Memory B cell (primary cell): Measurements from ENCODE around the gene GLG1.
"Not testable (repeated sequence)": the region's sequence is repeated elsewhere in the genome, so short reads cannot be mapped to it uniquely, and the experiment has no call there.

Experiments
- ATAC-seq: fragments of 150-1000 bp; cut with Tn5 transposase; 2 replicates; pipeline ENCODE4 v1.10.0; 2021; ENCODE audit warnings: low read depth, mild to moderate bottlenecking, moderate library complexity
- DNase-seq, 2 donors: peaks; one replicate each; pipeline ENCODE4 v3.0.0; 2022; ENCODE audit warnings: low spot score in 2 of 2
- H3K27ac Mint-ChIP-seq: one replicate; pipeline ENCODE4 v1.8.0; 2022; ENCODE audit warnings: mild to moderate bottlenecking, moderate library complexity, mixed read lengths
- H3K27me3 Mint-ChIP-seq: one replicate; pipeline ENCODE4 v1.8.0; 2022; ENCODE audit warnings: mixed read lengths
- H3K36me3 Mint-ChIP-seq: one replicate; pipeline ENCODE4 v1.8.0; 2022; ENCODE audit warnings: mild to moderate bottlenecking, mixed read lengths
- H3K4me1 Mint-ChIP-seq: one replicate; pipeline ENCODE4 v1.8.0; 2022; ENCODE audit warnings: mixed read lengths
- H3K4me3 Mint-ChIP-seq: one replicate; pipeline ENCODE4 v1.8.0; 2022; ENCODE audit warnings: mild to moderate bottlenecking, moderate library complexity, mixed read lengths
- H3K9me3 Mint-ChIP-seq: one replicate; pipeline ENCODE4 v1.8.0; 2022; ENCODE audit warnings: mixed read lengths

The GLG1 gene

DNA sequence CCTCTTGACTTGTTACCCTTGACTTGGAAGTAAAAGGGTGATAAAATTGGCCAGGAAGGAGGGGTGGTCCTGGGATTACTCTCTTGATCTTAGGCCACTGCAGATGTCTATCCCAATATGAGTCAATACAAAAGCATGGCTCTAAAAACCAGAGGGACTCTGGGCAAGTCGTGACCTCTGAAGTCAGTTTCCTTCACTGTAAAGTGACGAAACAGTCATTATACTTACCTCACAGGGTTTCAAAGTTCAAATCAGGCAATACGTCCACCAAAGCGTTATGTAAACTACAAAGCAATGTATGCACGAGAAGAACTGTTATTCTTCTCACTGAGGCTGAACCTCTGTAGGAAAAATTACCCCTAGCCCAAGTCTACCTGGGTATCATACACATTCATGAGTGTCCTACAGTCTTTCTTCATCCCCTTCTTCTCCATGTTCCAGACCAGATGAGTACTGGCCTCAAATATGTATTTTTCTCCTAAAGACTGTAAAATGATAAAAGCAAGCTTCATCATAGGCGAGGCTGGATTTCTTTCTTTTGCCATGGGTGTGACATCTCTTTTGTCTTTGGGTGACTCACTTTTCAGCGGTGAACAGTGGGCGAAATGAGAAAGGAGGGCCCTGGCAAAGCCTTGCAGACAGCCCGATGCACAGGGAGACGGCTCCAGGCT is 151.2 kb downstream of the GLG1 start:
- Mint-ChIP-seq H3K36me3 (peaks cover 43% of the 10 kb centered on the region), H3K9me3 (no peaks in the 10 kb centered on the region), H3K27ac (no peak overlapping the region), H3K4me1 (peaks cover 16% of the 10 kb centered on the region), H3K27me3 (no peaks in the 10 kb centered on the region), H3K4me3 (no peak overlapping the region)
- DNase-seq (no peak), ATAC-seq (no peak)

- H3K27me3 Mint-ChIP-seq = no peaks in the 10 kb centered on the region
- ATAC-seq = no peak
- peaks cover 39% of the 10 kb centered on the region for H3K36me3 Mint-ChIP-seq
- no peak overlapping the region for H3K27ac Mint-ChIP-seq
- H3K4me3 Mint-ChIP-seq = no peak overlapping the region
- DNase-seq = no peak
- H3K4me1 Mint-ChIP-seq = peaks cover 16% of the 10 kb centered on the region
- no peaks in the 10 kb centered on the region for H3K9me3 Mint-ChIP-seq
Measured at GRCh38 chr16:74455213-74455612, 151.7 kb downstream of the GLG1 start.

DNA sequence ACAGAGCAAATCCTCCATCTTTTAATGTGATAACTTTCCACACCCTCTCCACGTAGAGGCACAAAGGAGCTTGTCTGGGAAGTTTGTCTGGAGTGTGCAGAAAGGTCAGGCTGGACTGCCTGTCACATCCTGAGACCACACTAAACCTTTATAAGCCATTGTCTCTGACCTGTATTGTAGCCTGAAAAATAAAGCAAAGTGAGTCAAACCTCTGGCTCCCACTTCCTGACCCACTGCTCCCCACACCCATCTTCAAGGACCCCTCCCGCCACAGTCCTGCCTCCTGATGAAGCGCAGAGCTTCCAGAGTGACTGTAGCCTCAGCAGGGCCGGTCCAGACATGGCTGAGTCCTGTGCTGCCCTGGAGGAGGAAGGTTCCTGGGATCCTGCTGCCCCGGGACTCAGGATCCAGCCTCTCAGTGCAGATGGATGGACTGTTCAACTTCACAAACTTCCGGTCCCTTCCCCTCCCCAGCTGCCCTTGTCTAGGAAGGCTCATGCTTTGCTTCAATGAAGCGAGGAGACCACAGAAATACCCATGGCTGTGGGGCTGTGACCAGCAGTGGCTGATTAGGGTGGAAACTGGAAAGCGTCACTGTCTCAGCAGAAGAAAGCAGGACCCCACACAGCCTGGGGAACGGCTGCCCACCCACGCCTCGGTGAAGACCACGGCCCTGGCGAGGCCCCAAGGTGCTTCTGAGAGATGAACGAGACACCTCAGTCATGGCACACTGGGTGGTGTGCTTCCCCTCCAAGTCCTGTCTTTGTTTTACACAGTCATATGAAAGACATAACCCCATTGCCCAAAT is 154.8 kb downstream of the GLG1 start:
- no peaks in the 10 kb centered on the region for H3K9me3 Mint-ChIP-seq
- peaks cover 27% of the 10 kb centered on the region for H3K36me3 Mint-ChIP-seq
- DNase-seq (no peak), ATAC-seq (peak; percentile 72)
- H3K4me1 Mint-ChIP-seq = peaks cover 16% of the 10 kb centered on the region
- no peaks in the 10 kb centered on the region for H3K27me3 Mint-ChIP-seq
- peak overlapping the region; percentile 2 for H3K4me3 Mint-ChIP-seq
- peak overlapping the region; percentile 80 for H3K27ac Mint-ChIP-seq

DNA sequence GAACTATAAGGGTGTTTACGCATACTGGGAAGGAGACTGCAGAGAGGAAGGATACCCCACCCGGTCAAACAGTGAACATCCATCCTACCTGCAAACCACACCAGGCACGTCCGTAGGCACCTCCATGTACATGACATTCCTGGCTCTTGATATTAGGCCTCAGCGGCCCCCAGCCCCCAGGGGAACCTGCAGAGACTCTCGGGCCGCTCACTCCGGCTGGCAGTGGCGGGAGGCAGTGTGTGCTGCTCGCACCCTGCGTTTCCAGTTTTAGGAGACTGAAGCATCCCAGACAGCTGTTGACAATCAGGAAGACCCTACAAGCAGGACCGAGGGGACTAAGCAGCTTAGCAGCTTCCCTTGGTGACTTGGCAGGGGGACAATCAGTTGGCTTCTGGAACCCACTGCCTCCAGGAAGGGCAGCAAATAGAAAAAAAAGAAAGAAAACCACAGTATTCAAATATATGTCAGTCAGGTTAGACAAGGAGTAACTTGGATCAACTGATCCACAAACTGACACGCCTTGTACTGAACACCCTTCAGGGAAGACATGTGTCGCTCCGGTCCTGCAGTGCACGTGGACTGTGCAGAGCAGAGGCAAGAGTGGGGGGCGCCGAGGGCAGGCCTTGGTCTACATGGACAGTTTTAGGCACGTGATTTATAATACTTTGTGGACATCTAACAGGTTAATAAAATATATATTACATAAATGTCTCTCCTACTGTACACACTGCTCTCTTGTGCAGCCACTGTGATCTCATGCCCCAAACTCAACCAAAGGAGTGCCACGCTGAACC is 155.8 kb downstream of the GLG1 start:
- ATAC-seq = no peak
- Mint-ChIP-seq H3K9me3 (no peaks in the 10 kb centered on the region), H3K27ac (peak overlapping the region; percentile 80), H3K36me3 (peaks cover 28% of the 10 kb centered on the region), H3K27me3 (no peaks in the 10 kb centered on the region), H3K4me3 (no peak overlapping the region), H3K4me1 (peaks cover 16% of the 10 kb centered on the region)
- DNase-seq = no peak

- H3K27me3 Mint-ChIP-seq = no peaks in the 10 kb centered on the region
- no peak for ATAC-seq
- H3K9me3 Mint-ChIP-seq = no peaks in the 10 kb centered on the region
- peaks cover 21% of the 10 kb centered on the region for H3K36me3 Mint-ChIP-seq
- H3K27ac Mint-ChIP-seq = no peak overlapping the region
- no peak overlapping the region for H3K4me3 Mint-ChIP-seq
- DNase-seq = no peak
- H3K4me1 Mint-ChIP-seq = peaks cover 16% of the 10 kb centered on the region
Measured at GRCh38 chr16:74450236-74450635, 156.7 kb downstream of the GLG1 start.

DNA sequence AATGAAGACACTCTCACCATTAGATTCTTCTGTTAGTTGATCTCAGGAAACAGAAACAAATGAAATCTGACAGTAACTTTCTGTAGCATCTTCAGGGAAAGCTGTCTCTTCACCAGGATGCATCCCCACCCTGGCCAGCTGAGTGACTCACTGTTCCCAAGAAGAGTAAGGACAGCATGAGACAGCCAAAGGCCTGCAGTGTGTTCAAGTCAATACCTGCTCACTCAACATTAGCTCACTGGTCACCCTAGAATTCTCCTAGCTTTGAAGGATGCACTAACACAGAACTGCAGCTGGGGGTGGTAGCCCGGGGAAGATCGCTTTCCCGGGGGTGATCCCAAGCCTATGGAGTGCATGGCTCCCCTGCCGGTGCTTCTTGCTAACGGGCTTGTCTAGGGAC is 157.4 kb downstream of the GLG1 start:
- ATAC-seq (no peak), DNase-seq (no peak)
- no peak overlapping the region for H3K4me3 Mint-ChIP-seq
- no peaks in the 10 kb centered on the region for H3K27me3 Mint-ChIP-seq
- H3K9me3 Mint-ChIP-seq = no peaks in the 10 kb centered on the region
- H3K27ac Mint-ChIP-seq = no peak overlapping the region
- H3K4me1 Mint-ChIP-seq = peaks cover 16% of the 10 kb centered on the region
- H3K36me3 Mint-ChIP-seq = peaks cover 18% of the 10 kb centered on the region

DNA sequence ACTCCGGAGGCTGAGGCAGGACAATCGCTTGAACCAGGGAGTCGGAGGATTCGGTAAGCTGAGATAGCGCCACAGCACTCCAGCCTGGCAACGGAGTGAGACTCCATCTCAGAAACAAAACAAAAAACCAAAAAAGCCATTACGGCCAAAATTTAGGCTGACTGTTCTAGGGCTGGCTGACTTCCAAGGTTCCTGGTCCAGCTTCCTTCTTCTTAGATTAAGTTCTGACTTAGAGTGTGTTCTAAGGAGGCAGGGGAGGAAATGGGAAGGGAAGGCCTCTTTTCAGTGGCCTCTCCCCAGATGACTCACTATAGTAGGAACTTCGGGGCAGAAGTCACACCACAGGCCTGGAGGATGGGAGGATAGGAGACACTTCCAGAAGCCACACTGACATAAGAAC is 157.9 kb downstream of the GLG1 start:
- Mint-ChIP-seq H3K4me3 (no peak overlapping the region), H3K36me3 (peaks cover 18% of the 10 kb centered on the region), H3K27me3 (no peaks in the 10 kb centered on the region), H3K9me3 (no peaks in the 10 kb centered on the region), H3K27ac (no peak overlapping the region), H3K4me1 (peaks cover 16% of the 10 kb centered on the region)
- ATAC-seq (no peak), DNase-seq (no peak)

DNA sequence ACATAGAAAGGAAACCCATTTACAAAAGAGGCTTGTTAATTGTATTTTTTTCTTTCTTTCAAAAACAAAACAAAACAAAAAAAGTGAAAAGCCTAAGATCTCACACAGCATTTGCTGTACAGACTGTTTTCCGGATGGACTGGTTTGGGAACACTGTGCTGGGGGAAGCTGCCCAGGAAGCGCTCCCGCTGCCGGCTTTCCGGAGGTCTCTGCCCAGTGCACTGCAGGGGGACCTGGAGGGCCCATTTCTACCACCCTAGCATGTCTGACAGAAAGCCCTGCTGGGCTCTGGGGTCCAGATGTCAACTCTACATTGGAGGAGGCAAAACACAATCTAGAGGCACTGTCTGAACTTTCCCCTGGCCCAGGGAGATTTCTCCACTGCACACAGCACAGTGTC is 159.3 kb downstream of the GLG1 start:
- peaks cover 12% of the 10 kb centered on the region for H3K36me3 Mint-ChIP-seq
- H3K27ac Mint-ChIP-seq = no peak overlapping the region
- no peaks in the 10 kb centered on the region for H3K27me3 Mint-ChIP-seq

GRCh38 chr16:74446866-74447265 is 160.0 kb downstream of the GLG1 start:
- Mint-ChIP-seq H3K27me3 (no peaks in the 10 kb centered on the region), H3K36me3 (peaks cover 8% of the 10 kb centered on the region), H3K4me1 (no peaks in the 10 kb centered on the region)

More for the DNA sequence above, 159.3 kb downstream of the GLG1 start:
- H3K4me1 Mint-ChIP-seq = peaks cover 6% of the 10 kb centered on the region
- no peak overlapping the region for H3K4me3 Mint-ChIP-seq
- ATAC-seq (no peak), DNase-seq (no peak)
- no peaks in the 10 kb centered on the region for H3K9me3 Mint-ChIP-seq

GRCh38 chr16:74443624-74444346 is 163.1 kb downstream of the GLG1 start:
- H3K27me3 Mint-ChIP-seq, H3K9me3 Mint-ChIP-seq, ATAC-seq, H3K27ac Mint-ChIP-seq, H3K4me1 Mint-ChIP-seq, H3K4me3 Mint-ChIP-seq, DNase-seq: not testable (repeated sequence)
- peaks cover 10% of the 10 kb centered on the region for H3K36me3 Mint-ChIP-seq

More at GRCh38 chr16:74446866-74447265, 160.0 kb downstream of the GLG1 start:
- DNase-seq (no peak), ATAC-seq (no peak)
- H3K9me3 Mint-ChIP-seq = no peaks in the 10 kb centered on the region
- H3K4me3 Mint-ChIP-seq = no peak overlapping the region
- no peak overlapping the region for H3K27ac Mint-ChIP-seq

DNA sequence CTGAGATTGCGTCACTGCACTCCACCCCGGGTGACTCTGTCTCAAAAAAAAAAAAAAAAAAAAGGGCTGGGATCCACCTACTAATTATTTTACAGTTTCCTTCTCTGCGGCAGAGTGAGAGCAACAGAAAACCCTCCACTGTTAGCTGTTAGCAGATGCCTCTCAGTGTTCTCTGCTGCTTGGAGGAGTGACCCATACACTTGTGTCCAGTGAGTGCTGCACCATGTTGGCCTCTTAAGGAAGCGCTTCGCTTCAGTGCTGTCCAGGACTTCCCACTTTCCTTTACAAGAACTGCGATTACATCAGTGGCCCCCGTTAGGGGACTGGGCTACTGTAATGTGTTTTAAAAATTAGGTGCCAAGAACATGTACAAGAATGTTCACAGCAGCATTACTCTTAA is 167.2 kb downstream of the GLG1 start:
- DNase-seq = no peak
- H3K4me3 Mint-ChIP-seq = no peak overlapping the region
- H3K36me3 Mint-ChIP-seq = peaks cover 7% of the 10 kb centered on the region
- H3K27me3 Mint-ChIP-seq = no peaks in the 10 kb centered on the region
- H3K27ac Mint-ChIP-seq = no peak overlapping the region
- H3K9me3 Mint-ChIP-seq = peaks cover 3% of the 10 kb centered on the region
- ATAC-seq = no peak
- no peaks in the 10 kb centered on the region for H3K4me1 Mint-ChIP-seq

- H3K4me1 Mint-ChIP-seq = no peaks in the 10 kb centered on the region
- DNase-seq = no peak
- no peak overlapping the region for H3K27ac Mint-ChIP-seq
- no peak for ATAC-seq
- peaks cover 7% of the 10 kb centered on the region for H3K36me3 Mint-ChIP-seq
- H3K27me3 Mint-ChIP-seq = no peaks in the 10 kb centered on the region
- H3K4me3 Mint-ChIP-seq = no peak overlapping the region
- H3K9me3 Mint-ChIP-seq = peaks cover 3% of the 10 kb centered on the region
Measured at GRCh38 chr16:74438492-74438979, 168.4 kb downstream of the GLG1 start.

DNA sequence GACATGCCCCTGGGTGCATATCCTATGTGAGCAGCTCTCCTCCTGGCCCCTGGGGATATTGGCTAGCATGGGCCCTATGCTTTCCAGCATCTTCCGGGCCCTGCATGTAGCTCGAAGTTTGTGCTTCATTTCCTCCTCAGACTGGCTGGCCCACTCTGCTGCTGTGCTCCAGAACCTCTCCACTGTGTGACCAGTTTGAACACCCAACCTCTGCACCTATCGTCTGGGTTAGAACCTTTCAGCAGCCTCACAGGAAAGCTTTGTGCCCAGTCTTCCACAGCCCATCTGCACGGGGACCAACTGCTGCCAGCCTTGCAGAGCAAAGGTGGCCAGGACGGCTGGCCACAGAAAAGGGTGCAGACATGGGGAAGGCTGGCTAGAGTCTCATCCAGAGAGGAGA is 175.4 kb downstream of the GLG1 start:
- ATAC-seq (no peak), DNase-seq (no peak)
- Mint-ChIP-seq H3K9me3 (peaks cover 3% of the 10 kb centered on the region), H3K27me3 (no peaks in the 10 kb centered on the region), H3K36me3 (no peaks in the 10 kb centered on the region), H3K4me3 (no peak overlapping the region), H3K27ac (no peak overlapping the region), H3K4me1 (peaks cover 2% of the 10 kb centered on the region)
